HepG2 (cell line): ENCODE measurements around the gene TP53. TPM values are rescaled to one million over a fixed set of nuclear protein-coding genes. Genes with fewer than 3 reads are reported as not detected.
A peak's percentile ranks its signal among the peaks of the same experiment; 100 is the strongest.

Source experiments
- ARNTL ChIP-seq: sonication (generic); formaldehyde crosslinking; IDR thresholded peaks from 2 replicates; pipeline ENCODE4 v1.4.0; 2020; ENCODE audit warnings: mild to moderate bottlenecking, missing genetic modification reagents
- CAMTA2 ChIP-seq: sonication (generic); formaldehyde crosslinking; IDR thresholded peaks from 2 replicates; pipeline ENCODE4 v1.4.0; 2020; ENCODE audit warnings: mild to moderate bottlenecking, missing genetic modification reagents, borderline replicate concordance
- CEBPG ChIP-seq: IDR thresholded peaks from 2 replicates; pipeline ENCODE4 v1.6.1; 2016
- CREM ChIP-seq, 2 experiments: sonication (generic) in 1 of 2; formaldehyde crosslinking in 1 of 2; IDR thresholded peaks; 2 replicates each; pipeline versions ENCODE4 v1.4.0 to v1.6.1; 2016 to 2020; ENCODE audit warnings: antibody characterized with exemption in 1 of 2, mild to moderate bottlenecking in 1 of 2, missing genetic modification reagents in 1 of 2
- ELF1 ChIP-seq: sonication (generic); formaldehyde crosslinking; IDR thresholded peaks from 2 replicates; pipeline ENCODE4 v1.4.0; 2020; ENCODE audit warnings: missing genetic modification reagents
- FOXJ3 ChIP-seq: sonication (generic); formaldehyde crosslinking; IDR thresholded peaks from 2 replicates; pipeline ENCODE4 v1.4.0; 2020; ENCODE audit warnings: missing genetic modification reagents, mild to moderate bottlenecking, borderline replicate concordance
- JUN ChIP-seq: sonication (generic); formaldehyde crosslinking; IDR thresholded peaks from 2 replicates; pipeline ENCODE4 v1.4.0; 2020; ENCODE audit warnings: mild to moderate bottlenecking, missing genetic modification reagents
- MYNN ChIP-seq: sonication (generic); formaldehyde crosslinking; IDR thresholded peaks from 2 replicates; pipeline ENCODE4 v1.4.0; 2020; ENCODE audit warnings: mild to moderate bottlenecking, low read depth, missing genetic modification reagents
- PCBP2 ChIP-seq: fragments of 200-400 bp; formaldehyde crosslinking; optimal IDR thresholded peaks from 2 replicates; pipeline ENCODE3; 2018; ENCODE audit warnings: low read length, low read depth; ENCODE audit not compliant: poor library complexity, severe bottlenecking
- RARG ChIP-seq: sonication (generic); formaldehyde crosslinking; IDR thresholded peaks from 2 replicates; pipeline ENCODE4 v1.4.0; 2020; ENCODE audit warnings: low read depth, mild to moderate bottlenecking, missing genetic modification reagents
- RFXANK ChIP-seq: IDR thresholded peaks from 2 replicates; pipeline ENCODE4 v1.6.1; 2016
- SRSF4 ChIP-seq: fragments of 200-400 bp; formaldehyde crosslinking; IDR thresholded peaks from one replicate; pipeline ENCODE4 v1.6.1; 2018; ENCODE audit warnings: mild to moderate bottlenecking, low read depth, low read length, moderate library complexity; ENCODE audit not compliant: poor library complexity, severe bottlenecking
- ZFP41 ChIP-seq: sonication (generic); formaldehyde crosslinking; IDR thresholded peaks from 2 replicates; pipeline ENCODE4 v1.4.0; 2020; ENCODE audit warnings: mild to moderate bottlenecking, missing genetic modification reagents, borderline replicate concordance
- ZNF17 ChIP-seq: sonication (generic); formaldehyde crosslinking; IDR thresholded peaks from 2 replicates; pipeline ENCODE4 v1.5.0; 2020; ENCODE audit warnings: mild to moderate bottlenecking, missing genetic modification reagents
- ZNF274 ChIP-seq: sonication (generic); formaldehyde crosslinking; IDR thresholded peaks from 2 replicates; pipeline ENCODE4 v1.5.1; 2020; ENCODE audit warnings: mild to moderate bottlenecking, missing genetic modification reagents
- ZNF343 ChIP-seq: sonication (generic); formaldehyde crosslinking; IDR thresholded peaks from 2 replicates; pipeline ENCODE4 v1.4.0; 2020; ENCODE audit warnings: mild to moderate bottlenecking, missing genetic modification reagents
- ZNF354B ChIP-seq: sonication (generic); formaldehyde crosslinking; IDR thresholded peaks from 2 replicates; pipeline ENCODE4 v1.8.0; 2022; ENCODE audit warnings: mild to moderate bottlenecking, missing genetic modification reagents
- ZNF556 ChIP-seq: sonication (generic); formaldehyde crosslinking; IDR thresholded peaks from 2 replicates; pipeline ENCODE4 v1.4.0; 2020; ENCODE audit warnings: mild to moderate bottlenecking, missing genetic modification reagents, borderline replicate concordance
- ZNF619 ChIP-seq: sonication (generic); formaldehyde crosslinking; IDR thresholded peaks from 2 replicates; pipeline ENCODE4 v1.4.0; 2020; ENCODE audit warnings: mild to moderate bottlenecking, missing genetic modification reagents
- polyA plus RNA-seq, 8 experiments: library from polyadenylated mRNA; depleted of rRNA in 3 of 8; stranded (reverse) in 7 of 8; unstranded in 1 of 8; fragments of >200 nt; fragmentation: Illumina TruSeq in 4 of 8; extraction: Trizol in 4 of 8; gene quantifications; 2 replicates each; pipeline versions ENCODE4 v1.2.1 to v1.2.3, GENCODE V29; 2011 to 2016; ENCODE audit warnings: low read depth in 4 of 8, missing spikeins in 1 of 8, mixed read lengths in 1 of 8; ENCODE audit not compliant: insufficient read depth in 1 of 8
- total RNA-seq, 5 experiments: library from RNA; depleted of rRNA; stranded (reverse); fragments of >200 nt; fragmentation: Illumina TruSeq; extraction: Trizol; gene quantifications; 2 replicates each; pipeline ENCODE4 v1.2.3, GENCODE V29; 2016; ENCODE audit warnings: low read depth in 1 of 5
- TF ChIP-seq, protein P1 (sequence below): sonication (generic); formaldehyde crosslinking; IDR thresholded peaks from 2 replicates; pipeline ENCODE4 v1.4.0; 2020; ENCODE audit warnings: mild to moderate bottlenecking, low read depth, missing genetic modification reagents
- TF ChIP-seq, protein P2 (sequence below): sonication (generic); formaldehyde crosslinking; IDR thresholded peaks from 2 replicates; pipeline ENCODE4 v1.5.0; 2020; ENCODE audit warnings: mild to moderate bottlenecking, missing genetic modification reagents
- TF ChIP-seq, protein P3 (sequence below): sonication (generic); formaldehyde crosslinking; IDR thresholded peaks from 2 replicates; pipeline ENCODE4 v1.8.1; 2023; ENCODE audit warnings: mild to moderate bottlenecking, moderate library complexity, missing genetic modification reagents
- TF ChIP-seq, protein P4 (sequence below): sonication (generic); formaldehyde crosslinking; IDR thresholded peaks from 2 replicates; pipeline ENCODE4 v1.5.0; 2020; ENCODE audit warnings: mild to moderate bottlenecking, missing genetic modification reagents

Gene TP53
- total and polyA plus RNA-seq, 2 of the 13 experiments (the other 11 are each of a cell fraction or from before 2014, with no cell fraction given): 17.1 to 29.9 TPM

DNA sequence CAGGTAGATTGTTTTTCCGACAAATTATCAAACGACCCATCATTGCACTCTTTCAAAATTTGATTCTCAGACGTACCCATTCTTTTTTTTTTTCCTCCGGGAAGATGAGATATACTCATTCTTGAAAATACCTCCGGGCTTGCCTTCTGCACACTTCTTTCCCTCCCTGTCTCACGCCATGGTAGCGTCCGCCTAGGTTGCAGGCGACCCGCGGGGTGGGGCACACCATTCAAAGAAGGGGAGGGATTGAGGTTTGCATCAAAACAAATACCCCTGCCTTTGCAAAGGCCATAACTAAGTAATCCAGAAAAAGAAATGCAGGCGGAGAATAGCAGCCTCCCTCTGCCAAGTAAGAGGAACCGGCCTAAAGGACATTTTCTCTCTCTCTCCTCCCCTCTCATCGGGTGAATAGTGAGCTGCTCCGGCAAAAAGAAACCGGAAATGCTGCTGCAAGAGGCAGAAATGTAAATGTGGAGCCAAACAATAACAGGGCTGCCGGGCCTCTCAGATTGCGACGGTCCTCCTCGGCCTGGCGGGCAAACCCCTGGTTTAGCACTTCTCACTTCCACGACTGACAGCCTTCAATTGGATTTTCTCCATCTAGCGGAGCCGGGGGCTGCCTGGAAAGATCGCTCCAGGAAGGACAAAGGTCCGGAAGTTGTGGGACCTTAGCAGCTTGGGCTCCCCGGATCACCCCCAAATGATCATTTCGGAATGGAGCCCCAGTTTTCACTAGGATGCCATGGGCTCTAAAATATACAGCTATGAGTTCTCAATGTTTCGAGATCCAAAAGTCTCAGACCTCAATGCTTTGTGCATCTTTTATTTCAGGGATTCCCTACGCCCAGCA, 843 bp downstream of the TP53 start (continued):
- TF ChIP-seq ZNF274 (CRISPR knock-in tag) (no peak; the same call in 1 of the 2 replicates), CAMTA2 (CRISPR knock-in tag) (no peak; the same call in 1 of the 2 replicates), CEBPG (CRISPR knock-in tag) (peak; percentile 10; the same call in 1 of the 2 replicates), ZNF17 (no peak), RARG (CRISPR knock-in tag) (no peak; the same call in 1 of the 2 replicates), ZNF343 (CRISPR knock-in tag) (no peak; the same call in 1 of the 2 replicates), ELF1 (CRISPR knock-in tag) (peak; percentile 82), ARNTL (CRISPR knock-in tag) (0 out of 2 replicates have a peak, but pooled peaks have one; percentile 40), SRSF4 (no peak), ZNF619 (CRISPR knock-in tag) (no peak), FOXJ3 (peak; percentile 23; the same call in 1 of the 2 replicates), JUN (CRISPR knock-in tag) (no peak), CREM (IDR thresholded peaks at IDR 0.05) (peak; percentile 24; the same call in 1 of the 2 replicates), CREM (CRISPR knock-in tag; IDR thresholded peaks at IDR 0.05) (no peak), ZNF556 (CRISPR knock-in tag) (no peak), MYNN (0 out of 2 replicates have a peak, but pooled peaks have one; percentile 54), PCBP2 (no peak), ZFP41 (CRISPR knock-in tag) (no peak; the same call in 1 of the 2 replicates), ZNF354B (CRISPR knock-in tag) (no peak), RFXANK (CRISPR knock-in tag) (no peak)
- TF ChIP-seq, protein P1, sequence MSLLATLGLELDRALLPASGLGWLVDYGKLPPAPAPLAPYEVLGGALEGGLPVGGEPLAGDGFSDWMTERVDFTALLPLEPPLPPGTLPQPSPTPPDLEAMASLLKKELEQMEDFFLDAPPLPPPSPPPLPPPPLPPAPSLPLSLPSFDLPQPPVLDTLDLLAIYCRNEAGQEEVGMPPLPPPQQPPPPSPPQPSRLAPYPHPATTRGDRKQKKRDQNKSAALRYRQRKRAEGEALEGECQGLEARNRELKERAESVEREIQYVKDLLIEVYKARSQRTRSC: no peak
- TF ChIP-seq, protein P2, sequence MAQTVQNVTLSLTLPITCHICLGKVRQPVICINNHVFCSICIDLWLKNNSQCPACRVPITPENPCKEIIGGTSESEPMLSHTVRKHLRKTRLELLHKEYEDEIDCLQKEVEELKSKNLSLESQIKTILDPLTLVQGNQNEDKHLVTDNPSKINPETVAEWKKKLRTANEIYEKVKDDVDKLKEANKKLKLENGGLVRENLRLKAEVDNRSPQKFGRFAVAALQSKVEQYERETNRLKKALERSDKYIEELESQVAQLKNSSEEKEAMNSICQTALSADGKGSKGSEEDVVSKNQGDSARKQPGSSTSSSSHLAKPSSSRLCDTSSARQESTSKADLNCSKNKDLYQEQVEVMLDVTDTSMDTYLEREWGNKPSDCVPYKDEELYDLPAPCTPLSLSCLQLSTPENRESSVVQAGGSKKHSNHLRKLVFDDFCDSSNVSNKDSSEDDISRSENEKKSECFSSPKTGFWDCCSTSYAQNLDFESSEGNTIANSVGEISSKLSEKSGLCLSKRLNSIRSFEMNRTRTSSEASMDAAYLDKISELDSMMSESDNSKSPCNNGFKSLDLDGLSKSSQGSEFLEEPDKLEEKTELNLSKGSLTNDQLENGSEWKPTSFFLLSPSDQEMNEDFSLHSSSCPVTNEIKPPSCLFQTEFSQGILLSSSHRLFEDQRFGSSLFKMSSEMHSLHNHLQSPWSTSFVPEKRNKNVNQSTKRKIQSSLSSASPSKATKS (CRISPR knock-in tag): no peak
- TF ChIP-seq, protein P3, sequence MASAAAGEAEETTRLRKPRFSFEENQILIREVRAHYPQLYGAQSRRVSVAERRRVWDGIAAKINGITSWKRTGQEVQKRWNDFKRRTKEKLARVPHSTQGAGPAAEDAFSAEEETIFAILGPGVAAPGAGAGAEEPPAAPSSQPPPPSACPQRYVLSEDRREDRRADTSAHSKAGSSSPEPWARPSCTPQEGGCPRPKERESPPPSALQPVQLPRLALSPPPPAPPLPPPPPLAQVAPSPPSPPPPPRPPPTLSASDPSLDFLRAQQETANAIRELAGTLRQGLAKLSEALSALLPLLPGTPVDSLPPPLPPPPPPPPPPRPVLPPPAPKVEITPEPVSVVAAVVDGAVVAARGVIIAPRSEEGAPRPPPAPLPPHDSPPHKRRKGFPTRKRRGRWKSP (CRISPR knock-in tag): peak; percentile 11; the same call in 1 of the 2 replicates
- TF ChIP-seq, protein P4, sequence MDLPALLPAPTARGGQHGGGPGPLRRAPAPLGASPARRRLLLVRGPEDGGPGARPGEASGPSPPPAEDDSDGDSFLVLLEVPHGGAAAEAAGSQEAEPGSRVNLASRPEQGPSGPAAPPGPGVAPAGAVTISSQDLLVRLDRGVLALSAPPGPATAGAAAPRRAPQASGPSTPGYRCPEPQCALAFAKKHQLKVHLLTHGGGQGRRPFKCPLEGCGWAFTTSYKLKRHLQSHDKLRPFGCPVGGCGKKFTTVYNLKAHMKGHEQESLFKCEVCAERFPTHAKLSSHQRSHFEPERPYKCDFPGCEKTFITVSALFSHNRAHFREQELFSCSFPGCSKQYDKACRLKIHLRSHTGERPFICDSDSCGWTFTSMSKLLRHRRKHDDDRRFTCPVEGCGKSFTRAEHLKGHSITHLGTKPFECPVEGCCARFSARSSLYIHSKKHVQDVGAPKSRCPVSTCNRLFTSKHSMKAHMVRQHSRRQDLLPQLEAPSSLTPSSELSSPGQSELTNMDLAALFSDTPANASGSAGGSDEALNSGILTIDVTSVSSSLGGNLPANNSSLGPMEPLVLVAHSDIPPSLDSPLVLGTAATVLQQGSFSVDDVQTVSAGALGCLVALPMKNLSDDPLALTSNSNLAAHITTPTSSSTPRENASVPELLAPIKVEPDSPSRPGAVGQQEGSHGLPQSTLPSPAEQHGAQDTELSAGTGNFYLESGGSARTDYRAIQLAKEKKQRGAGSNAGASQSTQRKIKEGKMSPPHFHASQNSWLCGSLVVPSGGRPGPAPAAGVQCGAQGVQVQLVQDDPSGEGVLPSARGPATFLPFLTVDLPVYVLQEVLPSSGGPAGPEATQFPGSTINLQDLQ (CRISPR knock-in tag): no peak
